IPS-NIHi7 (cell line): ENCODE data around the gene DEFB110.

ENCODE experiments used
- DNase-seq: peaks from one replicate; pipeline ENCODE4 v3.0.0; 2012; ENCODE audit warnings: mixed read lengths; ENCODE audit errors: extremely low spot score

Gene DEFB110

DNA sequence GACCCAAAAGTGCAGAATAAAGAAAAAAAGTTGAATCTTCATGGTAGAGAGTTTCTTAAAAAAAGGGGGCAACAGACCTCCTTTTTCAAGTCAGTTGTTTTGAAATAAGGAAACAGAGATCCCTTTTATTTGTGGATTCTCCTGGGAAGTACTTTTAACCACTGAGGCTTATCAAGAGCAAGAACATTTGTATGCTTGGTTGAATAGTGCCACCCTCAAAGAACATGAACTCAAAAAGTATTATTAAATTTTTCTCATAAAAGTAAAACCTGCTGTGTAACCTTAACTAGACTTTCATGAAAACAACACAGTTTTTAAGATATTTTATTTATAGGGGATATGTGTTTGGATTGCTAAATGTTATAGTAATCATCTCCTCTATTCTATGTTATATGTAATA, at the start of gene DEFB110:
DEFB110 (minus strand) TSS at position 101 of the 400 bp plus-strand sequence; CDS start at position 42, 59 bp downstream.
- no peak for DNase-seq

DNA sequence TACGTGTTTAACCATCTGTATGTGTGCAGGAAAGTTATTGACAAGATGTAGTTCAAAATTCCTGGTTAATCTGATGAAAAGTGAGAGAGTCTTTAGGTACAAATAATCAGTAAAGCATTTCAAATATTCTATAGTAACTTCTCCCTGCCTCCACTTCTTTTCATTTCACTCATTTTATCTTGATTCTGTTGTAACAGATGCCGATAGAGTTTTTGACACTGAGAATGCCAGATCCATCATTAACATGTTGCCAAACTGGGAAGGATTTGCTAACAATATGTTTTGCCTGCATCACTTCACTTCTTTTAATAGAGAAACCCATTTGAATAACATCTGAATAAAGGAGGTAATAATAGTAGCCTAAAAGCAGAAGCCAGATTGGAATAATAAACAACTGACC, 48.3 kb upstream of the DEFB110 start:
- DNase-seq, result no peak

DNA sequence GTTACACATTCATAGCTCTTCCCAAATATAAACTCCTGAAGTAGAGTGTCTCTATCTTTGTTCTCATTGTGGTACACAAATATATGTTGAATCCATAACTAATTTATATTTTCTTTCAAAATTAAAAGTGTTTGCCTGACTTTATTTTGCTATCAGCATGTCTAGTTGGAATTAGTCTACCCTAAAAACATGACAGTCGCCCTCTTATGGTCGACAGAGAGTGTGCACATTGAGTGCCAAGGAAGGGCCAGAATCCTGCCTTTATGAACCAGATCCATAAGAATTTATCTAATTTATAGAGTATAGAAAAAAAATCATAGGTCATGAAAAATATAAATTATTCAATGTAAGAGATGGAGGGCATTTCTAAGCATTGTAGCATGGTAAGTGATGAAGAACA, 40.3 kb upstream of the DEFB110 start:
- peak; percentile 21 for DNase-seq

DNA sequence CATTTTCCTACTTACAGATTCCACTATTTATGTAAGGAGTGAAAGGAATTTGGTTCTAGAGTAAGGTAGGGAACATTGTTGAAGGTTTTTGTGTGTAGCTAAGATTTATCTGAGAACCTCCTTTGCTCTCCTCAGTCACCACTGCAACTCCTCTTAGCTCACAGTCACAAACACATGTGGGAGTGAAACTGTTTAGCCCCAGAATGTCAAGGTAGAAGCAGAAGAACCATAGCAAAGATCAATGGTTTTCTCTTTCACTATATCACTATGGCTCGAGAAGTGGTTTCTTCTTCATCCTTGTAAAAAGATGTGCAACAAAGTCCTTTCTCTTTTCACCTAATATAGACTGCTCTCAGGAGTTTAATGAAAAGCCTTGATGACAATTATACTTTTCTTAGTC, 34.4 kb upstream of the DEFB110 start:
- DNase-seq, result no peak

DNA sequence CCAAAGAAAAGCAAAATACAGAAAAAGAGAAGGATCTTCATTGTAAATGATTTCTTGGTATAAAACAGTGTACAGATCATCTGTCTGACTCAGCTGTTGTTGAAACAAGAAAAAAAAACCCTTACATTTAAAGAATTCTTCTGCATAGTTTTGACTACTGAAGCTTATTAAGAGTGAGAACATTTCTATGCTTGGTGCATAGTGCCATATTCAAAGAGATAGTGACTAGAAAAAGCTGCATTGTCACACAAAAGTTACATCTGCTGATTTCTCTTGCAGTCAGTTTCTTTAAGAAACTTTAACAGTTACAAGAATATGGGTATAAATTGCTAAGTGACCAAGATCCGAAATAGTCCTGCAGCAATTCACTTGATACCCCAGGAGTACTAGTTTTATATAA, 28.0 kb upstream of the DEFB110 start, which contains the start of gene DEFB112:
DEFB112 (minus strand) TSS at position 101 of the 400 bp plus-strand sequence; CDS start at position 41, 60 bp downstream.
- DNase-seq, result no peak

DNA sequence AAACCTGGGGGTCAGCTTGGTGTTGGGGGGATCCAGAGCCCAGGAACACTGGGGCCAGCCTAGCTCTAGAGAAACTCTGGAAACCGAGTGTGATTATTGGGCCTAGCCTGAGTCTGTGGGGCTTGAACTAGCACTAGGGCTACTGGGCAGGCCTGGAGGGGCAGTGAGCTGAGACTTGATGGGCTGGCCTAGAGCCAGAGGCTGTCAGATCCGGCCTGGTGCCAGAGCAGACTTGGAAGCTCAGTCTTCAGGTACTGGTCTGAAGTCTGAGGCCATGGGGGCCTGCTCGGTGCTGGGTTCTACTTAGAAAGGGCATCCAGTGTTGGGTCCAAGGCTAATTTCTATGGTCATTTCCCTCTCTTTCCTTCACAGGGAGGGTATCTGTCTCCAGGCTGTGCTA, 25.2 kb upstream of the DEFB110 start:
- DNase-seq, result no peak

DNA sequence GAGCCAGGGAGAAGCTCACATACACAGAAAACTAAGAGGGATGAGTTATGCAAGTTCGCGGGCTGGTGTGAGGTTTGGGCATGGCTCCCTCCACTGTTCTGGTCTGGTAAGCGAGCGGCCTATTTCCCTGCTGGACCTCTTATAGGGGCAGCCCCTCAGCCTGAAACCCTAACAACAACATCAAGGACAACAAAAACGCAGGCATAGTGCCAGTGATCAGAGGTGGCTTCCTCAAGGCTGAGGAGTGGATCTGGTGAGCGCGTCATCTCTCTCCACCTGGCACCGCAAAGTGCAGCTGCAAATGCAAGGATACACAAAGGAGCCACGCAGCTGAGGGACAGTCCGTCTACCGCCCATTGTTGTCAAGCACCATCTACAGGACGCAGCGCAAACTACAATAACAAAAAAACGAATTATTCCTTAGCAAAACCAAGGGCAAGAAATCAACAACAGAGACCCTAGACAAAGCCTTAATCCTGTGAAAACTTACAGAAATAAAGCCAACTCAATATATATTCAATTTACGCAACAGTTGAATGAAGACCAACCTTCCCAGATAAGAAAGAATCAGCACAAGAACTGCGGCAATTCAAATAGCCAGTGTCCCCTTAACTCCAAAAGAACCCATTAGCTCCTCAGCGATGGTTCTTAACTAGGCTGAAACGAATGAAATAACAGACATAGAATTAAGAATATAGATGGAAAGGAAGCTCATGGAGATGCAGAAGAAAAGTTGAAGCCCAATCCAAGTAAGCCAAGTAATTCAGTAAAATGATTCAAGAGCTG, 9.2 kb upstream of the DEFB110 start:
- peak; percentile 74 for DNase-seq

DNA sequence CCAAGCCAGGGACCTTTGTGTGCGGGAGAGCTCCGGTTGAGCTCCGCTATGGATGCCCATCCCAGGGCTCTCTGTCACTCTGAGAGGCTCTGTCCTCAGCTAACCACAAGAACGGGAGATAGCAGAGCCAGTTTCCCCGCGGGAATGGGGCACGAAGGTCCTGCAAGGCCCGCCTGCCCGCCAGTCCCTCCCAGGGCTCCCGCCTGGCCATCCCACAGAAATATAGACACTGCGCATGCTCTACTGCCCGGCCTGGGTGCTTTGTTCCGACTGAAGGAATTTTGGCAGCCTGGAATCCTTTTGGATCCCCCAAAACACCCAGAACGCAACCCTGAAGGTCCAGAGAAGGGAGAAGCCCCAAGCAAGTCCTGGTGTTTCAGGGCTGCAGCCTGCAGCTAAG, 8.6 kb upstream of the DEFB110 start:
- no peak for DNase-seq

DNA sequence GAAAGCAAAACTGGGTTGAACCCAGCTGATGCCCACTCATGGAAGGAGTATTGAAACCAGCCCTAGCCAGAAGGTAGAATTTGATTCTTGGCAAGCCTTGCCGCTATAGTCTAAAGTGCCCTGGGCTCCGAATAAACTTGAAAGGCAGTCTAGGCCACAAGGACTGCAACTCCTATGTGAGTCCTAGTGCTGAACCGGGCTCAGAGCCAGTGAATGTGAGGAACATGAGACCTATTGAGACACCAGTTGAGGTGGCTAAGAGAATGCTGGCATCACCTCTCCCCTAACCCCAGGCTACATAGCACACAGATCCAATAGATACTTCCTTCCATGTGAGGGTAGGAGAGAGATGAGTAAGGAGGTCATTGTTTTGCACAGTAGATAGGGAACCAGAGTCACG, 3.5 kb upstream of the DEFB110 start:
- DNase-seq, result no peak

DNA sequence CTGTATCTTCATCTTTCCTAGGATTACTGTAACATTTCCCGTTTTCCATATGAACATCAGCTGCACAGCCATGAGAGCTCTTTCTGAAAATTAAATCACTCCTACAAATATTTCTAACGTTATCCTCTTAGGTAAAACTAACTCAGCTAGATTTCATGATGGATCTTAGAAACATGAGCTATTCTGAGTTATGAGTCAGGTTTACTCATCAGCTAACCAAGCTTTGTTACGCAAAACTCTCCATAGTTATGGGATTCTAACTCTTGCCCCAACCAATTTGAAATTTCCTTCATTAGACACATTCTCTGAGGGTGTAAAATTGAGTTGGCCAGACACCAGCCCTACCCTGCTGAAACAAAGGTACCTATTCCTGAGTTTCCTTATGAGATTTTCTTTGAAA, 14.0 kb downstream of the DEFB110 start:
- DNase-seq, result no peak

DNA sequence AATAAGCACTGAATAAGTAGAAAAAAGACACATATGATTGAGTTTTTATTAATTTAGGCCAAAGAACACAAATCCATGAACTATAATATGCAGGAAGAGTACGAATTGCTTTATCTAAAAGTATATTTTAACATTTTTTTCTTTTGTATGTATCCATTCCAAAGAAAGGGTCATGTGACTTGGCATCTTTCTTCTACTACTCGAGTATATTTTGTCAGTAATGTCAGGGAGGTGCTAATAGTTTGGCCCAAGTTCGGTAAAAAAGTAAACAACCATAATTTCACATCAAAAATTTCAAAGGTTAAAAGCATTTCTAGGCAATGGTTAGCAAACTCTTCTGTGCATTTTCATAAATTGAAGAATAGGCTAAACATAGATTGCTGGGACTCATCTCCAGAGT, 18.7 kb downstream of the DEFB110 start:
- no peak for DNase-seq

DNA sequence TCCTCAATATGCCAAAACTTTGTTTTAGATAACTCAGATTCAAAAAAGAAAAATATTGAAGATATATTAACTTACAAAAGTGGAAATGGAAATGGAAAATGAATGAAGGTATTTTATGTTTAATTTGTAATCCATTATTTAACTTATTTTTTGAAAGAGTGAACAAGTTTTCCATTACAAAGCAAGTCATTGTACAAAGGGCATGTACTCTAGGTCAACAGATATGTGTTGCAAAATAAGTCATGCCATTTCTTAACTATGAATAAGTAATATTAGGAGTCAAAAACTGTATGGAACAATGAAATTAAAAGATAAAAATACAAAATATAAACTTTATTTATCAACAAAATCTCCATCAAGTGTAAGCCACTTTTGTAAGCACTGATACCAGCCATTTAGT, 26.5 kb downstream of the DEFB110 start:
- no peak for DNase-seq

DNA sequence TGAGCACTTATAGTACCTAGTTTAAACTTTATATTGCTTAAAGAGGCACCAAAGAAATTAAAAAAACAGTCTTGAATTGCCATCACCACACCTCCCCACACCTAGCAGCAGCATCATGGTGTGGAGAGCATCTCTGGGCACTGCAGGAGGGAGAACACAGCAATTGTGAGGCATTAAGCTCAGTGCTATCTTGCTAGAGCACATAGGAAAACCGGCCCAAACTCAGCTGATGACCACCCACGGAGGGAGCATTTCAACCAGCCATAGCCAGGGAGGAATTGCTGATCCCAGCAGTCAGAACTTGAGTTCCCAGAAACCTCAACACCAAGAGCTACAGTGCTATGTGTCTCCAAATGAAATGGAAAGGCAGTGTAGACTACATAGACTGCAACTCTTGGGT, 32.9 kb downstream of the DEFB110 start:
- DNase-seq, result no peak

DNA sequence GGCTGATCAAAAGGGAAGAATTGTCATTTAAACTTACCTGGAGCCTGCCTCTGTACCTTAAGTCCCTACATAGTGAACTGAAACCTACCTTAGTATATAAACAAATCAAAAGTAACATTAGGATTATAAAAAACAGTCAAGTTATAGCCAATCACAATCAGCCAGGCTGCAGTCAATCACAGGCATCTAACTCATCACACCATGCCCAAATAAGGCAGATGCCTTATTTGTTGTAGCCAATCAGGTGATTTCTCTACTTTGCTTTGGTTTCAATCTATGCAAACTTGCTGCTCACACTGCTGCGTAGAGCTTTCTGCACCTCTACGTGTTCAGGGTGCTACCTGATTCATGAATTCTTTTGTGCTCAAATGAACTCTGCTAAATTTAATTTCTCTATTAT, 34.0 kb downstream of the DEFB110 start:
- DNase-seq, result no peak

DNA sequence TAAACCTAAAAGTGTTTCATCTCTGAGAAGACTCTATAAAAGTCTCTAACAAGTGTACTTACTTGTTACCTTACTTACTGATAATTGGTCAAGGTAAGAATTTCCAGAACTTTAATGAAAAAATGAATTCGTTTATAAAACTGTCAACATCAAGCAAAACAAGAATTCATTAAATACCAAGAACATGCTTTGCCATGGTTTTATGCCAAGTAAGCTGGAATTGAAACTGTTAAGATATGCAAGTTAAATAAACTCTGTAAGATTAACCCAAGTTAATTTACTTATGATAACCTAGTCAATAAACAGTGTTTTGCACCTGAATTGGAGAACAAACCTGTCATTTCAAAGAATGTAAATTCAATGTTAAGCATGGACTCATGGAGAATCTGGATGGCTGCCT, 35.2 kb downstream of the DEFB110 start:
- DNase-seq, result no peak

DNA sequence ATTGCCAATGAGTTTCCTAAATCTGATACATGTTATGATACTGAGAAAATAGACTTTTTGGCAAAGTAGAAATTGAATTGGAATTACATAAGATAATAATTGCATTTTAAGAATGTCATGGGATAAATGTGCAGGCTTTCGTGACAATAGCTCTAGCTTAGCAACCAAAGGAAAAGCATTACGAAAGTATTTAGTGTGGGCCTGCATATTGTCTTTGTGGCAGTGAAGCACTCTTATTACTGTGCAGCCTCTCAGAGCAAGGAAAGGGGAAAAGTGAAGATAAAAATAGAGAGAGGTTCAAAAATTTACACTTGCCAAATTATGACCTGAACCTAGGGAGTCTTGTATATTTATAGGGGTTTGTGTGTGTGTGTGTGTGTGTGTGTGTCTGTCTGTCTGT, 39.7 kb downstream of the DEFB110 start:
- DNase-seq, result no peak

DNA sequence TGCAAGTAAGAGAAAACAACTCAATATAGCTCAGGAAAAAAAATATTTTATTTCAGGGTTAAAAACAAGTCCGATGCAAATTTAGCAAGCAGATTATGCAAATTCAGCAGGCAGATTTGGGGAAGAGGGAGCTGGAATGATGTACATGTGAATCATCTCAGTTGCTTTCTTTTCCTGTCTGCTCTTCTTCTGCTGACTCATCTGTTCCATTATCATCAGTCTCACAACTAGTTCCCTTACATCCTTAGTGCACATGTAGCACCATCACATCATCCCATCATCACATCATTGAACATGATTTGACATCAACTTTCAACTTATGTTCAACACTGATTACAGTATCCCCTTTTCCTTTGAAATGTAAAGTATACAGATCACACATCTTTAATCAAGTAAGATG, 40.9 kb downstream of the DEFB110 start:
- no peak for DNase-seq

DNA sequence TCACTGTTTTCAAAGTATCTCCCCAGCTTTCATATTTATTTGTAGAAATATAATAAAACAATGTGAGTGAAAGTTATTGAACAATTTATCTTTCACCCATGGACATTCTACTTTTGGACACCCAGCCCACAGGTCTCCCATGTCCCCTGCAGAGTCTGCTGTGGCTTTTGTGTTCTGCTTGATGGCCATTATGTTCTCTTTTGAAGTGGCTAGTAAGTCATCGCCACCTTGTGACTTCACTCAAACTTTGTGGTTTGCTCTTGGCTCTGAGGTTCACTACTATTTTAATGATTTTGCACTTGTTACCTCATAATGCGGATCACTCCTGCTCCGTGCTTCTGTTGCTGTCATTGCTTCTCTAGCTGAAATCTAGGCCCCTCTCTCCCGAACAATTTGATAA, 42.2 kb downstream of the DEFB110 start:
- no peak for DNase-seq

DNA sequence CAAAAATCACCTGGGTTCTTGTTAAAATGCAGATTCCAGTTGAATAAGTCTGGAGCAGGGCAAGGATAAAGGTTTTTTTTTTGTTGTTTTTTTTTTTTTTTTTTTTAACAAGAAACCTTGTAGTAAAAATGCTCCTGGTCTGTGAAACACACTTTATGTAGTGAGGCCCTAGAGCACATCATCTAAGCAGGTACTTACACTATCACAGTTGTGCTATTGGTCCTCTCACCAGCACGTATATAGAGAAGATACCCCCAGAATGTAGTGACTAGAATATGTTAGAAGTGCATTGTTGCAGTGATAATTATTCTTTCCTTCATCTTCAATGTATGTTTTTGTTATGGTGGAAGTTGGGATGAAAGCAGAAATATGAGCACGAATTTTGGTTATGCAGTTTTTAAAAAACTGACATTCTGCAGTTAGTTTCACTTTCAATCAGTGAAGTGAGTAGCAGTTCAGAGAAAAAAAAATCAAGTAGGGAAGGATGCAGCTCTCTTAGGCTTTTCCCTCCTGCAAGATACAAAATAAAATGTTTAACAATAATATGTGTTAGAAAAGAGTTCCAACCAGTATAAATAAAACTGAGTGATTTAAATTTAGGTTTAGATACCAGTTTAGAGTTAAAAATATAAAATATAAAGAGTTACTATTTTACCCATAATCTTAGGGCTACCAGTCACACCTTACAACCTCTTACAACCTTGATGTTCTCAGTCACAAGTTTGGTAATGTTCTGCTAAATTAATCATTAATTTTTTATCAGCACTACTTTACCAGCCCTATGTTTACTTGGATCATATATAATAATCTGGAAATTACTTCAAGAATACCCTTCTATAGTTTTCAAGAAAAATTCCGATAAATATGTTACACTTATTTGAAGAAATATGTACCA, 43.2 kb downstream of the DEFB110 start:
- no peak for DNase-seq

DNA sequence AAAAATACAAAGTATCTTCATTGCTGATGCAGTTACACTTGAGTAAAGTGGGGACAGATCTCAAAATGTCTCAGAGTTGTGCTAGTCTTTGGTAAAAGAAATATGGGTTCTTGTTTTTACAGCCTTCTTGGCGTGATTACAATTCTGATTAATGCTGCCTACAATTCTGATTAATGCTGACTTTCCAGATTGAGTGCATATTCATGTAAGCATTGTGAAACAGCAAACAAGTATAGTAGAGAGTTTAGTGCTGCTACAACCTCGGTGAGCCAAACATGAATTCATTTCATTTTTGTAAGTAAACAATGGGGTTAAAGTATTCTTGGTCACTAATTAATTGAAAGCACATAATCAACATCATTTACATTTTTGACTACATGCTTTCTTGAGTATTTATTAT, 52.2 kb downstream of the DEFB110 start, which contains the start of gene DEFB113:
DEFB113 (minus strand) TSS at position 21 of the 400 bp plus-strand sequence; CDS start at position 21, 0 bp downstream.
- DNase-seq, result no peak
